Measurements from ENCODE around the gene HBS1L.

The HBS1L gene

GRCh38 chr6:135087803-135088202 lies 33.2 kb upstream of the HBS1L start:
- no peak for DNase-seq (ENCODE audit: low read depth)
- no peak for TF ChIP-seq CTCF (conservative IDR thresholded peaks at IDR 0.05; ENCODE audit: low read length)
- no peak overlapping the region for H3K4me3 ChIP-seq (ENCODE audit: low read length)

GRCh38 chr6:135087403-135087802 lies 32.8 kb upstream of the HBS1L start:
- no peak for DNase-seq (ENCODE audit: low read depth)
- no peak overlapping the region for H3K4me3 ChIP-seq (ENCODE audit: low read length)
- no peak for TF ChIP-seq CTCF (conservative IDR thresholded peaks at IDR 0.05; ENCODE audit: low read length)

- DNase-seq (ENCODE audit: low read depth) = no peak
- H3K4me3 ChIP-seq (ENCODE audit: low read length) = no peak overlapping the region
Measured at GRCh38 chr6:135086414-135086764, 31.8 kb upstream of the HBS1L start.

GRCh38 chr6:135085700-135086413 lies 31.2 kb upstream of the HBS1L start:
- TF ChIP-seq CTCF (conservative IDR thresholded peaks at IDR 0.05; ENCODE audit: low read length) = no peak
- no peak for DNase-seq (ENCODE audit: low read depth)
- H3K4me3 ChIP-seq (ENCODE audit: low read length) = no peak overlapping the region

More at GRCh38 chr6:135086414-135086764, 31.8 kb upstream of the HBS1L start:
- no peak for TF ChIP-seq CTCF (conservative IDR thresholded peaks at IDR 0.05; ENCODE audit: low read length)

GRCh38 chr6:135084916-135085269 lies 30.3 kb upstream of the HBS1L start:
- DNase-seq (ENCODE audit: low read depth) = no peak
- TF ChIP-seq CTCF (conservative IDR thresholded peaks at IDR 0.05; ENCODE audit: low read length) = no peak
- H3K4me3 ChIP-seq (ENCODE audit: low read length) = no peak overlapping the region

GRCh38 chr6:135084001-135084915 lies 29.6 kb upstream of the HBS1L start:
- no peak for DNase-seq (ENCODE audit: low read depth)
- TF ChIP-seq CTCF (conservative IDR thresholded peaks at IDR 0.05; ENCODE audit: low read length) = no peak

GRCh38 chr6:135081966-135082365 lies 27.3 kb upstream of the HBS1L start:
- no peak for DNase-seq (ENCODE audit: low read depth)
- H3K4me3 ChIP-seq (ENCODE audit: low read length) = no peak overlapping the region
- TF ChIP-seq CTCF (conservative IDR thresholded peaks at IDR 0.05; ENCODE audit: low read length) = no peak

More at GRCh38 chr6:135084001-135084915, 29.6 kb upstream of the HBS1L start:
- no peak overlapping the region for H3K4me3 ChIP-seq (ENCODE audit: low read length)
